Pulmonary artery endothelial cell (primary cell): Measurements from ENCODE around the gene P2RX6. TPM values are rescaled to one million over a fixed set of nuclear protein-coding genes. Genes with fewer than 3 reads are reported as not detected.
"Not testable (repeated sequence)": the region's sequence is repeated elsewhere in the genome, so short reads cannot be mapped to it uniquely, and the experiment has no call there.

Source experiments
- DNase-seq: peaks from one replicate; pipeline ENCODE4 v3.0.0-alpha.2; 2011; ENCODE audit warnings: low read depth, low spot score
- total RNA-seq: library from RNA; depleted of rRNA; stranded (reverse); fragments of >200 nt; gene quantifications from 2 replicates; pipeline ENCODE4 v1.2.3, GENCODE V29; 2014

The P2RX6 gene
- total RNA-seq, 1 donor from 2014 or later = 0.07 TPM

DNA sequence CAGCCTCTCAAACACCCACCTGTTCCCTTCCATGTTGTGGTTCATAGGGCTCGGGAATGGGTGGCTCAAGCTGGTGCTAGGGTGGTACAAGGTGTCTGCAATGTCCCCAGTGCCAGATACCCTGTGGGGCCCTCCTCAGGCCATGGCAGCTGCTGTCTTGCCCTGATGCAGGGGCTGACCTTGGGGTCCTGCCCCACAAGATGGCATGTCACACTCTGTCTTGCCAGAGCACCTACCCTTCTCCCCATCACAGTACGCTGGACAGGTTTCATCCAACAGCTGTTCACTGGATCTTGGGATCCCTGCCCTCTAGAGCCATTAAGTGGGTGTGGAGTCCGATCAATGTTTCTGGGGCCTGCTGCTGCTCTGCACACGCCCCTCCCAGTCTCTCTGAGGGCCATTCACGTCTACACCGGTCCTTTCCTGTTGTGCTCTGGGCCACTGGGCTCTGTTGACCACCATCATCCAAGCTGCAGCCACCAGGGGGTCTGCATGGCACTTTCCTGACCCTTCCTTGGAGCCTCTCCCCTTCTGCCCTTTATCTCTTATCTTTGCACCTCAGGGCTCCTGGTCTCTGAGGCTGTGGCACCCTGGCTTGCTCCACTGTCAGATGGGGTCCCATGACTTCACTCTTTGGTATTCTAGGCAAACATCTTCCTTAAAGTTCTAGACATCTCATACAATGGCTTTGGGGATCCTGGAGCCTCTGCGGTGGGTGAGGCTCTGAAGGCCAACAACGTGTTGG lies 37.9 kb downstream of the P2RX6 start:
- no peak for DNase-seq

DNA sequence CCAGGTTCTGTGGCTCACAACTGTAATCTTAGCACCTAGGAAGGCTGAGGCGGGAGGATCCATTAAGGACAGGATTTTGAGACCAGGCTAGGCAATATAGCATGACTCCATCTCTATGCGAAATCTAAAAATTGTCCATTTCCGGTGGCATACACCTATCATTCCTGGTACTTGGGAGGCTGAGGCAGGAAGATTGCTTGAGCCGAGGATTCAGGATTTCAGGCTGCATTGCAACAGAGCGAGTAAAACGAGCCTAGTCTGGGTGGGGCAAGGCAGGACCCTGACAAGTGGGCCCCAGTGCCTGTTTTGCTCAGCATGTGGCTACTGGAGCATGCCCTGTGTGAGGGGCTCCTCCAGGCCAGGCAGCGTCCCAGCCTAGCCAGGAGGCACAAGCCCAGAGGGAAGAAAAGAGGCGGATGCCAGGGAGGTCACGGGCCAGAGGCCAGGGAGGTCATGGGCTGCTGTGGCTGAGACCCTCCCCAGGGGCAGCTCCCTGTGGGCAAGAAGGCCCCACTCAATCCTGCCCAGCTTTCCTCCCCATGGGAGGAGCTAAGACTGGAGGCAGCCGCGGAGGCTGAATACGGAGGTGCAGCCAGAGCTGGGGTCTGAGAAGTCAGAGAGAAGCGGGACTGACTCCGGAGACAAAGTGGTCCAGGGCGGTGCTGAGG lies 39.2 kb downstream of the P2RX6 start:
- no peak for DNase-seq

DNA sequence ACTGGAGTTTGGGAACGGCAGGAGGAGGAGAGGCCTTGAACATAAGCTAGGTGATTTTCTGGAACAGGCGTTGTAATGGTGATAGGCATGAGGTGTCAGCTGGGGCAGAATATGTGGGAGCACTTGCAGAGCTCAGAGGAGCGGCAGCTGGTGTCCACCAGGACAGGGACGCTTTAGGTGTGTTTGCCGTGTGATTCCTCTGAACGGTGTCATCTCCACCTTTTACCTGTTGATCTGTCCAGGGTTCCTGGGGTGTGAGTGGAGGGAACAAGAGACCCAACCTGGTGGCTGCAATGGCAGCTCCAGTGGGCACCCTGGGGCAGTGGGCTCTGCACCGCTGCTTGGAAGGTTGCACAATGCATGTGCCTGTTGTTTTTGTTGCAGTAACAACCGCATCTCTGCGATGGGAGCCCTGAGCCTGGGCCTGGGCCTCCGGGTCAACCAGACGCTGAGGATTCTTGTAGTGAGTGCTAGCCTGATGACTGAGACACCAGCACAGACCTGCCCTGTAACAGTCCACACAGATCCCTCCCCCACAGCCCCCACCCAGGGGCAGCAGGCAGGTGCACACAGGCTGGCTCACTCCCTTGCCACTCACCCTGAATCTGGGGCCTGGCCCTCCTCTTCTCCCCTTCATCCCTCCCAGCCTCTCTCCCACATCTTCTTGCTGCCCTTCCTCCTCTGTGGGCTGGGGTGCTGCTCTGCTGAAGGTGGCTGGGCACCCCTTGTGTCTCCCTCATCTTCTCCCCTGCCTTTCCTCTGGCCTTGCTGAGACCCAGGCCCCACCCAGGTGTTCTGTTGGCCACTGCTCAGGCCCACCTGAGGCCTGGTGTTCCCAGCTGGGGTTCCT lies 40.0 kb downstream of the P2RX6 start:
- no peak for DNase-seq

DNA sequence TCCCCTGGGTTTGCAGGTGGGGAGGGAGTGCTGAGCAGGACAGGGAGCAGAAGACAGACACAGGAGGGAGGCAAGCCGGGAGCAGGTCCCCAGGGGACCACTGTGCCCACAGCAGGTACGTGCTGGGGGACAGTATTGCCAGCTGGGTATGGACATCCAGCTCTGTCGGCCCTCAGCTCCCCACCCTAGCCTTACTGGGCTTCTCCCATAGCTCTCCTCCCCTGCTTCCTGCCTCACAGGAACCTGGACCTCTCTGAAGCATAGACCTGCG lies 40.5 kb downstream of the P2RX6 start:
- DNase-seq = no peak

DNA sequence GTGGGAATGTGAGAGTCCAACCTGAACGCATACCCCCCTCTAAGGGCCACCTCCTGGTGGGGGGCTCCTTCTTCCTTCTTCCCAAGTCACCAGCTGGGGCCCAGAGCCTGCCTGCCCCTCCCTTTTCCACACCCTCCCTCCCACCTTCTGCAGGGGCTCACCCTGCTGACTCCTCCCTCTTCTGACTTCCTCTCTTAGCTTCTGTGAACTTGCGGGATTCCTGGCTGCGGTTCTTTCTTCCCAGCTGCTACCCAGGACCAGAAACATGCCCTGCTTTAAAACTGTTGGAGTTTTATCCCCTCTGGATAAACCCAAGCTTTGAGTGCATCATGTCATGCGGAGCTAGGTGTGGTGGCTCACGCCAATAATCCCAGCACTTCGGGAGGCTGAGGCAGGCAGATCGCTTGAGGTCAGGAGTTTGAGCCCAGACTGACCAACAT lies 40.9 kb downstream of the P2RX6 start:
- DNase-seq = no peak

DNA sequence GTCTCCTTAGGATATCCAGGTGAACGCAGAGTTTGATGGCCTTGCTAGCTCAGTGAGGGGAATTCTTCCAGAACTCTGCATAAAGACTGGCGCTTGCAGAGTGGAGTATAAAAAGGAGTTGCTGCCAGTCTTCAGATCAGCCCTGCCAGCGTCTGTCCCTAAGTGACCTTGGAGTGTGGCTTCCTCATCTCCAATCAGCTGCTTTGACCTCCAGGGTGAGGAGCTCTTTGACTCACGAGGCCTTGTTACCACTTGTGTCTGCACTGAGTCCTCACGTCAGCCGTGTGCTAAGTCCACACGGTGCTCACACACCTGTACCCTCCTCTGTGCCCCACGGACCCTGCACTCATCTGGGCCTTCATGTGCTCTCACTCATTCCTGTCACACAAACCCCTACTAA lies 45.4 kb downstream of the P2RX6 start:
- not testable (repeated sequence) for DNase-seq

DNA sequence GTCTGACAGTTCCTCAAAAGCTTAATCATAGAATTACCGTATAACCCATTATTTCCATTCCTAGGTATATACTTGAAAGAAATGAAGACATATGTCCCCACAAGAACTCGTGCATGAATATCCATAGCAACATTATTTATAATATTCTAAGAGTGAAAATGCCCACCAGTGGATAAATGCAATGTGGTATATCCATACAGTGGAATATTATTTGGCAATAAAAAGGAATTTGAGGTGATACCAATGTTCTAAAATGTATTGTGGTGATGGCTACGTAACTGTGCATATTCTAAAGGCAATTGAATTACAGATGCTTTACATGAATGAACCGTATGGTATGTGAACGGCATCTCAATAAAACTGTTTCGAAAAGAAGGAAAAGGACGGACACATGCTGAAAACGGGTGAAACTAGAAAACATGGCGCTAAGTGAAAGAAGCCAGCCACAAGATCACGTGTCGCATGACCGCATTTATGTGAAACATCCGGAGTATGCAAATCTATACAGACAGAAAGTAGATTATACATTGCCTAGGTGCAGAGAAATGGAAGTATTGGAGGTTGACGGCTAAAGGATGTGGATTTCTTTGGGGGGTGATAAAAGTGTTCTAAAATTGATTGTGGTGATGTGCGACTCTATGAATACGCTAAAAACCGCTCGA lies 46.8 kb downstream of the P2RX6 start:
- not testable (repeated sequence) for DNase-seq

DNA sequence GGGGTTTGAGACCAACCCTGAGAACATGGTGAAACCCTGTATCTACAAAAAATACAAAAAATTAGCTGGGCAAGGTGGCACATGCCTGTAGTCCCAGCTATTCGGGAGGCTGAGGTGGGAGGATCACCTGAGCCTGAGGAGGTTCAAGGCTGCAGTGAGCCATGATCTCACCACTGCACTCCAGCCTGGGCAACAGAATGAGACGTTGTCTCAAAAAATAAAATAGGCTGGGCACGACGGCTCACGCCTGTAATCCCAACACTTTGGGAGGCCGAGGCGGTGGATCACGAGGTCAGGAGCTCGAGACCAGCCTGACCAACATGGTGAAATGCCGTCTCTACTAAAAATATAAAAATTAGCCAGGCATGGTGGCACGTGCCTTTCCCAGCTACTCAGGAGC lies 49.5 kb downstream of the P2RX6 start:
- not testable (repeated sequence) for DNase-seq

DNA sequence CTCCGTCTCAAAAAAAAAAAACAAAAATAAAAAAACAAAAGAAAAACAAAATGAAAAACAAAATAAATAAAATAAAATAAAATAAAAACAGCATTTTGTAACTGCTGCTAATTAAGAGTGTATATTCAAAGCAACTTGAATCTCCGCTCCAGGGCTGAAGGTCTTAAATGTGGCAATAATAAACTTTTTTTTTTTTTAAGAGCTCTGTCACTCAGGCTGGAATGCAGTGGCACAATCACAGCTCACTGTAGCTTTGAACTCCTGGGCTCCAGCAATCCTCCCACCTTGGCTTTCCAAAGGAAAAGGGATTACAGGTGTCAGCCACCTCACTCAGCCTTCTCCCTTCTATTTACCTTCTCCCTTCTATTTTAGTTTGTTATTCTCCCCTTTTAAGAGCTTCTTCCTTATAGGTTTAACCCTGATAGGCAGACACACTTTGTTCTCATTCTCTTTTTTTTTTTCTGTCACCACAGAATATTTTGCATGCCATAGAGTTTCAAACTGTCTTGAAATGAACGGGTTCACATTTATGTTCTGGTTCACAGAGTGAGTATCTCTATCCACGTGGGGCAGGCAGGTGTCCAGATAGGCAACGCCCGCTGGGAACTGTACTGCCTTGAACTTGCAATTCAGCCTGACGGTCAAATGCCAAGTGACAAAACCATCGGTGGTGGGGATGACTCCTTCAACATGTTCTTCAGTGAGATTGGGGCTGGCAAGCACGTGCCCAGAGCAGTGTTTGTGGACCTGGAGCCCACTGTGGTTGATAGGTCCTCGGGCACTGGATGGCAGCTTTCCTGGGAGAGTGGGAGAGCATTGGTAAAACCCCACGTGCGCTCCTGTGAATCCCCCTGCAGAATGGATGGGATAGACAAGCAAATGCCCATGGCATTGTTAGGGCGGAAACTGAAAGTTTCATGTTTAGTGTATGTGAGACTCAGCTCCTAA lies 50.2 kb downstream of the P2RX6 start:
- no peak for DNase-seq

DNA sequence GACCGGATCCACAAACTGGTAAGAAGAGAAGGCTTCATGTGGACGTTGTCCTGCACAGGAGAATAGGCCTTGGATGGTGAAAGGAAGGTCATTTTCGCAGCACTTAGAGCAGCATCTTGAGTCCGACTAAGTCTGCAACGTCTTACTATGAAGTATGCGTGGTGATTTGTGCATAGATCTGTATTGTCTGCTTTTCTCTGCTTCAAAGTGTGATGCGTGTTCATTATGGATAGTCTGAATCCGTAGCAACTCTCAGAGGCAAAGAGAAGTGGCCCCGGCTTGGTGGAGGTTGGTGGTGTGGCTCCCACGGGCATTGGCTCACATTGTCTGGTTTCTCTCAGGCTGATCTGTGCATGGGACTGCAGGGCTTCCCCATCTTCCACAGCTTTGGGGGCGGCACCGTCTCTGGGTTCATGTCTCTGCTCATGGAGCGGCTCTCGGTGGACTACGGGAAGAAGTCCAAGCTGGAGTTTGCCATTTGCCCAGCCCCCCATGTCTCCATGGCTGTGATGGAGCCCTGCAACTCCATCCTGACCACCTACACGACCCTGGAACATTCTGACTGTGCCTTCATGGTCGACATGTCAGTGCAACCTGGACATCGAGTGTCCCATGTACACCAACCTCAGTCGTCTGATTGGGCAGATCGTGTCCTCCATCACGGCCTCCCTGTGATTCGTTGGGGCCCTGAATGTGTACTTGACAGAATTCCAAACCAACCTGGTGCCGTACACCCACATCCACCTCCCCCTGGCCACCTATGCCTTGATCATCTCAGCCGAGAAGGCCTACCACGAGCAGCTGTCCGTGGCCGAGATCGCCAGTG lies 52.3 kb downstream of the P2RX6 start:
- DNase-seq = no peak

DNA sequence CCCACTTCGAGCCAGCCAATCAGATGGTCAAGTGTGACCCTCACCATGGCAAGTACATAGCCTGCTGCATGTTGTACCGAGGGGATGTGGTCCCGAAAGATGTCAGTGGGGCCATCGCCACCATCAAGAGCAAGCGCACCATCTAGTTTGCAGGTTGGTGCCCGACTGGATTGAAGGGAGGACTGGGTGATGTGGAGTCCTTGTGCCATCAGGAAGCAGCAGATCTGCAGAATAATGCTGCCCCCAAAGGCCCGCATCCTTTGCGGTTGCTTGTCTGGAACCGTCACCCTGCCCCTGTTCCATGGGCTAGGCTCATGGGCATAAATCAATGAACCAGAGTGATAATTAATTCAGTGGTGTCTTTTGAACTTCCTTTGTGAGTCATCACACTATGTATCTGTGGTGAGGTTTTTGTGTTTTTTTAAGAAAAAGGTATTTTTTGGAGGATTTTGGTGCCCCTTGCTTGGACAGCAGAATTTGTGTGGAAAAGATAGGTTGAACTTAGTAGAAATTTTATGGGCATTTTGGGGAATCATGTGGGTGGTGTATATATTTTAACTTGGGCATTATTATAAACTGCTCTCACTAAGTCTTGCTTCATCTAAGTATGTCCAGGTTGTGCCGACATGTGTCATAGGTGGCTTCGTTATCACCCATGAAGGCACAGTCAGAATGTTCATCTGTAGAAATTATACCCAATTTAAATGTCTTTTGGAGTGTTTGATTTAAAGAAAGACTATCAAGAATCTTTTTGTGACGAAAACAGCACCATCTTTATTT lies 53.1 kb downstream of the P2RX6 start:
- DNase-seq = no peak

DNA sequence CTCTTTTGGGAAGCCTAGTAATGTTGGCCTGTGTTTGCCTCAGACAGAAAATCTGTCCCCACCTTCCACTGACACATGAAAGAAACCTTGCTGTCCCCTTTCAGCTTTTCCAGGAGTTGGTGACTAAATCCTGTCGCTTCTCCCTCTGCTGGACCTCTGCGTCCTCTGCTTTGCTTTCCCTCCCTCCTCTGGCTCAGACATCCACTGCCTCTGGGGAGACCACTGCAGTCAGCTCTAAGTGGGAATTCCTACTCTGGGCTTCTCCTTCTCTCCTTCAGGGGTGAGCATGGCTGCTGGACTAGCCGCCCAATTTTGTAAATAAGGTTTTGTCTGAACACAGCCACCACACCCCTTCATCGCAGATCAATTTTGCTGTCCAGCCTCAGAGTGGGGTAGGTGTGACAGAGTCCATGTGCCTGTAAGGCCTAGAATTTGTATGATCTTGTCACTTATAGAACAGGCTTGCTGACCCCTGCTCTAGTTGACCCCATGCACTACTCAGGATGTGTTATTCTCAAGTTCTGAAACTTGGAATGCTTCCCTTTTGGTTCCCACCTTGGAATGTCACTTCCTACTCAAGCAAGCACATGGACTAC lies 53.8 kb downstream of the P2RX6 start:
- no peak for DNase-seq

DNA sequence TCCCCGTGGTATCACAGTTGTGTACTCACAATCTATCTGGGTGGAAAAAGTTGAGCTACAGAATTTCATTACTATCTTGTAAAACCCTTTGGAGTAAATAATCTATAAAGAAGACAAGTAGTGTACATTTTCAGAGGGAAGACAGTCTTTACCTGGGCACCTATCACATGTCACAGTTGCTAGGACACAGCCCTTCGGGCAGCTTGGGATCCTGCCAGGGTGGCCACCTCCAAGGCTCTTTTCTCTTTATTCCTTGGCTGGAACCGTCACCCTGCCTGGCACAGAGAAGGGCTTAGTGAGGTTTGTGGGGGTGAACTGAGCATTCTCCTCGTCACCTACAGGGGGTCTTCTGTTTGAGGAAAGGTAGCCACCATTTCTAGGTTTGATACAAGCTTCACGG lies 54.4 kb downstream of the P2RX6 start:
- DNase-seq = no peak

DNA sequence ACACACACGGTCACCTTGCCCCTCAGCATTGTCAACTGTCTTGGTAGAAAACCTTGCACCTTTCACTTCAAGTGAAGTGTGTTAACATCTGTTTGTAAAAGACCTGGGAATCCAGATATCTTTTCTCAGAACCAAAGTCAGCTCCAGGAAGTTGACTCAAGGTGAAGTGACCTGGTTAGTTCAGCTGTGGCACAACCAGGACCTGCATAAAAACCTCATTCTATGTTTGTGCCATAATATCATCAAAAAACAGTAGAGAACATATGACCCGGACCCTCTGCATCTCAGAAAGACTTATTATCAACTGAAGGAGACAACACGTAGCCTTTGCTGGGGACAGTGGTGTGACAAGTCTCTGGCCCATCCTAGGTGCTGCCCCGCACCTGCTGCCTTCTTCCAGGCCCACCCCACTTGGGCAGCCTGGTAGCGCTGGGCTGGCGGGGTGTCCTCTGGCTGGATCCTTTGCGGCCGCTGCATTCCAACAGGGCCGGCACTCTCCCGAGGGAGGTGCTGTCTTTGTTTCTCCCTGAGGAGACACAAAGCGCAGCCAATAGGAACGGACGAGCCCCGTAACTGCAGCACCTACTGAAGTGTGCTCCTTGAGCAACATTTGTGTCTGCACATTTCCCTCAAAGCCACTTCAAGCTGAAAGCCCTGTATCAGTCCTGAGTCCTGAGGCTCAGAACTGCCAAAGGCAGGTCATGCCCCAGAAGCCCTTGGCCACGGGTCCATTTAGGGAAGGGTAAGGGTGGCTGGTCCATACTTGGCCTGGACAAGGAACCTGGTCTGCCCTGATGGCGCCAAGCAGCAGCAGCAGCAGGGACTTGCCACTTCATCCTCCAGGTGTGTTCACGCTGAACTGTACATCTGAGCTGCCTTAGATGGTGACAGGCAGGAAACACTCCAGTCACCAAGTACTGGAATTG lies 56.0 kb downstream of the P2RX6 start:
- DNase-seq = no peak

DNA sequence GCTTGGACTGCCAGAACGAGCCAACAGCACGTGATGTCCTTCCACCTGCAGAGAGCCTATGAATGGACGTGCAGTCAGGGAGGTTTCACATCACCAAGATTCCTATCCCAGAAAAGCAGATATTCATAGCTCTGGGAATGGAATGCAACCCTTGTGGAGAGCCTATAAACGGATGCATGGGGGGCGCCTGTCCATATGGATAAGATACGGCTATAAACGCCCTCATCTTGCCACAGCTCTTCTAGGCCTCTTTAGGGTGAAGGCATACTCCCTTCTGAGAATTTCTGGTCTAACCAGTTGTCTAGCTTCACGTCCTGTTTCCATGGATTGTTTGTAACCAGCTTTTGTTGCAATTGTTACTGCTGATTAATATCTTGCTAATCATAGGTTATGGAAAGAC lies 56.8 kb downstream of the P2RX6 start:
- not testable (repeated sequence) for DNase-seq

DNA sequence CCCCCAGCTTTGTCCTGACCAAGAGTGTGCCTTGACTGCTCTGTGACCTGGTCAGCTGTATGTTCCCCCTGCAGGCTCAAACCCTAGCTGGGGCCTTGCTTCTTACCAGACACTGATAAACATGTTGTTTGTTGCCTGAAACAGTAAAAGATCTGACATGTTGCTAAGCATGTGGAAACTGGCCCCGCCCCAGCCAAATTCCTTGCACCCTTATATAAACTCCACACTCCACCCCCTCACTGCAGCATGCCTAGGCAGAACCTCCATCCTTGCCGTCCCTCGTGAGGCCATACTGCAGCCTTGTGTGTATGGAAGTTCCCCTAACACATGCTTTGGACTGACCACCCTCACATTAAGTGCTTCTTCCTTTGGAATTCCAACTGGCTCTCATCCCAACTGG lies 58.1 kb downstream of the P2RX6 start:
- no peak for DNase-seq

DNA sequence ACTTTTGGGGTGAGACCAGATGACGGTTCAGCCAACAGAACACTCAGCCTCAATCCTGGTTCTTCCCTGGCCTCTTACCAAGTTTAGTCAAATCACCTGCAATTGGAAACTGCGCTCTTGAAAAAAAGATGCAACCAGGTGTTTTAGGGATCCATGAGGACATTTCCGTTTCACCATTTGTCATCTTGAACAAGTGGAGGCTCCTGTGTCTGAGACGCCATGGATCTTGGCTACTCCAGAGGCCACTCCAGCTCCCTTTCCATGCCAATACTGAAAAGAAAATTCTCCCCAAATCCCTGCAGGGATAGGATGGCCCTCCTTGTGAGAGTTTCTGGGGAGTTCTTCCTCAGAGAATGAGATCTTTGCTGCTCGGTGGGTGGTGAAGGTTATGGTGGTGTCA lies 58.5 kb downstream of the P2RX6 start:
- DNase-seq = no peak
